GM23338 (cell line): ENCODE results near the gene HIVEP3. TPM values are rescaled to one million over a fixed set of nuclear protein-coding genes. Genes with fewer than 3 reads are reported as not detected.

ENCODE experiments used
- ATAC-seq: fragments of 200-7000 bp; cut with Tn5 transposase; 3 replicates; pipeline ENCODE4 v1.9.1; 2020
- DNase-seq: peaks from one replicate; pipeline ENCODE4 v3.0.0-alpha.2; 2015; ENCODE audit warnings: low spot score
- H2AFZ ChIP-seq: fragments of 200-600 bp; sonication (generic); 2 replicates; pipeline ENCODE4 v1.8.0; 2016; ENCODE audit warnings: antibody characterized with exemption, mild to moderate bottlenecking, moderate library complexity
- H3F3A ChIP-seq: fragments of 200-600 bp; sonication (generic); replicated peaks from 2 replicates; pipeline ENCODE4 v1.8.0; 2017; ENCODE audit warnings: antibody characterized with exemption, mixed run types, low read depth
- H3K27ac ChIP-seq: fragments of 200-600 bp; sonication (generic); 2 replicates; pipeline ENCODE4 v1.6.1; 2016; ENCODE audit warnings: low read depth
- H3K27me3 ChIP-seq: fragments of 200-600 bp; sonication (generic); 2 replicates; pipeline ENCODE4 v1.8.0; 2016; ENCODE audit warnings: mild to moderate bottlenecking, mixed run types, moderate library complexity; ENCODE audit not compliant: insufficient read depth
- H3K36me3 ChIP-seq: fragments of 200-600 bp; sonication (generic); 2 replicates; pipeline ENCODE4 v1.8.0; 2016; ENCODE audit warnings: mild to moderate bottlenecking; ENCODE audit not compliant: insufficient read depth
- H3K4me1 ChIP-seq: fragments of 200-600 bp; sonication (generic); 2 replicates; pipeline ENCODE4 v1.8.0; 2016; ENCODE audit warnings: mild to moderate bottlenecking, moderate library complexity; ENCODE audit not compliant: insufficient read depth
- H3K4me2 ChIP-seq: fragments of 200-600 bp; sonication (generic); 2 replicates; pipeline ENCODE4 v1.7.1; 2017; ENCODE audit warnings: mixed run types
- H3K4me3 ChIP-seq: fragments of 200-600 bp; sonication (generic); 2 replicates; pipeline ENCODE4 v1.6.1; 2016; ENCODE audit warnings: mixed run types
- H3K79me2 ChIP-seq: fragments of 200-600 bp; sonication (generic); replicated peaks from 2 replicates; pipeline ENCODE4 v1.8.0; 2017; ENCODE audit warnings: mild to moderate bottlenecking; ENCODE audit not compliant: insufficient read depth
- H3K9me2 ChIP-seq: fragments of 200-600 bp; sonication (generic); 2 replicates; pipeline ENCODE4 v1.8.0; 2017; ENCODE audit not compliant: insufficient read depth
- H4K20me1 ChIP-seq: fragments of 200-600 bp; sonication (generic); replicated peaks from 2 replicates; pipeline ENCODE4 v1.8.0; 2017; ENCODE audit warnings: mild to moderate bottlenecking; ENCODE audit not compliant: insufficient read depth
- H3K27ac Mint-ChIP-seq: 2 replicates; pipeline ENCODE4 v1.8.0; 2020; ENCODE audit warnings: inconsistent platforms, mild to moderate bottlenecking, moderate library complexity, mixed read lengths
- H3K27me3 Mint-ChIP-seq: 3 replicates; pipeline ENCODE4 v1.8.0; 2022; ENCODE audit warnings: low read depth, mild to moderate bottlenecking, moderate library complexity, mixed read lengths, inconsistent platforms; ENCODE audit not compliant: insufficient read depth, poor library complexity
- H3K36me3 Mint-ChIP-seq: 3 replicates; pipeline ENCODE4 v1.8.0; 2021; ENCODE audit warnings: low read depth, mild to moderate bottlenecking, inconsistent platforms, moderate library complexity, mixed read lengths
- H3K4me1 Mint-ChIP-seq: 3 replicates; pipeline ENCODE4 v1.8.0; 2020; ENCODE audit warnings: mild to moderate bottlenecking, inconsistent platforms, mixed read lengths
- H3K4me3 Mint-ChIP-seq: 3 replicates; pipeline ENCODE4 v1.8.0; 2021; ENCODE audit warnings: moderate library complexity, mild to moderate bottlenecking, inconsistent platforms, mixed read lengths
- H3K9me3 Mint-ChIP-seq: 3 replicates; pipeline ENCODE4 v1.8.0; 2020; ENCODE audit warnings: moderate library complexity, mild to moderate bottlenecking, inconsistent platforms, mixed read lengths
- CREB1 ChIP-seq: fragments of 250-450 bp; sonication (Bioruptor Pico); IDR thresholded peaks from 2 replicates; pipeline ENCODE4 v1.5.0; 2020; ENCODE audit warnings: low read depth, mild to moderate bottlenecking, moderate library complexity
- CTCF ChIP-seq, 2 experiments: fragments of 200-600 bp in 1 of 2; sonication (generic) in 1 of 2; conservative IDR thresholded peaks; 2 replicates each; pipeline versions ENCODE4 v1.5.1 to v1.6.1; 2016 to 2017; ENCODE audit warnings: antibody characterized with exemption in 2 of 2, low read depth in 2 of 2, mild to moderate bottlenecking in 2 of 2, moderate library complexity in 1 of 2
- ETS1 ChIP-seq: IDR thresholded peaks from 2 replicates; pipeline ENCODE4 v1.6.1; 2016; ENCODE audit warnings: antibody characterized with exemption
- EZH2 ChIP-seq: fragments of 200-600 bp; sonication (generic); IDR thresholded peaks from one replicate; pipeline ENCODE4 v1.8.0; 2017; ENCODE audit warnings: antibody characterized with exemption, mild to moderate bottlenecking, low read depth; ENCODE audit not compliant: unreplicated experiment
- EZH2phosphoT487 ChIP-seq: fragments of 200-600 bp; sonication (generic); IDR thresholded peaks from one replicate; pipeline ENCODE4 v1.8.1; 2018; ENCODE audit warnings: antibody characterized with exemption; ENCODE audit not compliant: unreplicated experiment
- JUNB ChIP-seq: IDR thresholded peaks from one replicate; pipeline ENCODE4 v1.6.1; 2016; ENCODE audit warnings: antibody characterized with exemption; ENCODE audit not compliant: unreplicated experiment
- NANOG ChIP-seq: IDR thresholded peaks from 2 replicates; pipeline ENCODE4 v1.6.1; 2016; ENCODE audit warnings: antibody characterized with exemption, borderline replicate concordance
- POLR2AphosphoS5 ChIP-seq: IDR thresholded peaks from 2 replicates; pipeline ENCODE4 v1.6.1; 2016; ENCODE audit warnings: antibody characterized with exemption, low read depth
- REST ChIP-seq: IDR thresholded peaks from one replicate; pipeline ENCODE4 v1.6.1; 2018; ENCODE audit warnings: antibody characterized with exemption; ENCODE audit not compliant: unreplicated experiment
- STAT1 ChIP-seq: IDR thresholded peaks from one replicate; pipeline ENCODE4 v1.6.1; 2016; ENCODE audit warnings: antibody characterized with exemption; ENCODE audit not compliant: unreplicated experiment
- ZNF114 ChIP-seq: fragments of 250-450 bp; sonication (Bioruptor Pico); IDR thresholded peaks from 2 replicates; pipeline ENCODE4 v1.5.0; 2020; ENCODE audit warnings: mild to moderate bottlenecking, moderate library complexity
- ZNF331 ChIP-seq: fragments of 250-450 bp; sonication (Bioruptor Pico); IDR thresholded peaks from 2 replicates; pipeline ENCODE4 v1.5.0; 2020; ENCODE audit warnings: low read depth, mild to moderate bottlenecking, moderate library complexity
- ZNF462 ChIP-seq: fragments of 250-450 bp; sonication (Bioruptor Pico); IDR thresholded peaks from 2 replicates; pipeline ENCODE4 v1.5.0; 2020; ENCODE audit warnings: mild to moderate bottlenecking, moderate library complexity
- polyA plus RNA-seq: library from polyadenylated mRNA; unstranded; fragments of >200 nt; fragmentation: Nextera tagmentation; extraction: Ambion mirVana; gene quantifications from 2 replicates; pipeline ENCODE4 v1.2.1, GENCODE V29; 2016
- total RNA-seq: library from RNA; depleted of rRNA; stranded (reverse); fragments of >200 nt; shearing (Covaris generic); gene quantifications from 2 replicates; pipeline ENCODE4 v1.2.3, GENCODE V29; 2014

The HIVEP3 gene
- total and polyA plus RNA-seq, 2 experiments from 2014 or later, result 0.14 to 0.24 TPM

- H3K4me3 Mint-ChIP-seq, result no peak overlapping the region
- H3K27ac Mint-ChIP-seq, result no peak overlapping the region
- no peak for TF ChIP-seq EZH2
- no peak for TF ChIP-seq CTCF (conservative IDR thresholded peaks at IDR 0.05; ENCODE audit: low read depth in 2 of 2)
- no peak for TF ChIP-seq ZNF462 (CRISPR knock-in tag)
- no peak for TF ChIP-seq NANOG
- no peak for TF ChIP-seq CREB1 (CRISPR knock-in tag)
- no peak for TF ChIP-seq REST
- TF ChIP-seq STAT1, result no peak
- no peak for TF ChIP-seq ZNF114 (CRISPR knock-in tag)
- no peak for TF ChIP-seq ZNF331 (CRISPR knock-in tag)
- no peak for TF ChIP-seq EZH2phosphoT487
- no peak for TF ChIP-seq ETS1
- no peak for TF ChIP-seq POLR2AphosphoS5
- TF ChIP-seq JUNB, result no peak
These were observed 30.0 kb downstream of the HIVEP3 start for GRCh38 chr1:41888756-41889155.

More at GRCh38 chr1:41888756-41889155, 30.0 kb downstream of the HIVEP3 start:
- H3K36me3 Mint-ChIP-seq, result no peaks in the 10 kb centered on the region; the same call in 2 of the 3 replicates
- Histone ChIP-seq H2AFZ (no peak overlapping the region), H3K4me3 (no peak overlapping the region), H3K36me3 (no peaks in the 10 kb centered on the region), H3K27me3 (no peaks in the 10 kb centered on the region), H3K4me1 (no peaks in the 10 kb centered on the region), H3K4me2 (no peak overlapping the region), H3K27ac (no peak overlapping the region), H4K20me1 (no peaks in the 10 kb centered on the region), H3K79me2 (no peaks in the 10 kb centered on the region), H3K9me2 (no peaks in the 10 kb centered on the region), H3F3A (no peaks in the 10 kb centered on the region)
- peaks cover 13% of the 10 kb centered on the region for H3K4me1 Mint-ChIP-seq
- ATAC-seq (no peak), DNase-seq (no peak)
- no peaks in the 10 kb centered on the region for H3K27me3 Mint-ChIP-seq
- no peaks in the 10 kb centered on the region for H3K9me3 Mint-ChIP-seq
